Central memory CD8-positive, alpha-beta T cell (primary cell): ENCODE data around the gene SEMA6A.

Source experiments
- ATAC-seq: fragments of 150-1000 bp; cut with Tn5 transposase; replicated peaks from 2 replicates; pipeline ENCODE4 v1.10.0; 2022; ENCODE audit warnings: mild to moderate bottlenecking, moderate FRiP score, moderate number of reproducible peaks; ENCODE audit not compliant: poor library complexity, severe bottlenecking; ENCODE audit errors: extremely low read depth
- DNase-seq, 2 donors: peaks; one replicate each; pipeline ENCODE4 v3.0.0; 2021; ENCODE audit warnings: low spot score in 2 of 2
- H3K27ac Mint-ChIP-seq: one replicate; pipeline ENCODE4 v1.8.0; 2022; ENCODE audit warnings: low read depth, mild to moderate bottlenecking, moderate library complexity, mixed read lengths
- H3K27me3 Mint-ChIP-seq: one replicate; pipeline ENCODE4 v1.8.0; 2022; ENCODE audit warnings: mixed read lengths
- H3K36me3 Mint-ChIP-seq: one replicate; pipeline ENCODE4 v1.8.0; 2022; ENCODE audit warnings: mild to moderate bottlenecking, moderate library complexity, mixed read lengths; ENCODE audit not compliant: insufficient read depth
- H3K4me1 Mint-ChIP-seq: one replicate; pipeline ENCODE4 v1.8.0; 2022; ENCODE audit warnings: mixed read lengths
- H3K4me3 Mint-ChIP-seq: one replicate; pipeline ENCODE4 v1.8.0; 2022; ENCODE audit warnings: mild to moderate bottlenecking, moderate library complexity, mixed read lengths
- H3K9me3 Mint-ChIP-seq: one replicate; pipeline ENCODE4 v1.8.0; 2022; ENCODE audit warnings: mixed read lengths

SEMA6A gene

DNA sequence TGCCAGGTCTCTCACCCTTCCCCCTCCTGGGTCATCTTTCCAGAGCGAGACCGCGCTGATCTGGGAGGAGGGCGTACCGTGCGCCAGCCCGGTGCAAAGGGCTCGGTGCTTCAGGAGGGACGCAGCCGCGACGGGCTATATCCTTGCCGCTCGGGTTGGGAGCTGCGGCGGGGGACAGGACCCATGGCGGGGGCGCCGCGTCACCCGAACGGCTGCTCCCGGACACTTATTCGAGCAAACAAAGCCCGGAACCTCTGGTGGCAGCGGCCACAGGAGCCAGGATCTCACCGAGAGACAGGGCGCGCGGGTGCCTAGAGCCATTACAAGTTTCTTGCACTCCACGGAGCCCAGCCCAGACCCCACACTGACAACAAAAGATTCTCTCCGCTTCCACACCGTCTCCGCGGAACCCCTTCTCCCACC, 1.3 kb downstream of the SEMA6A start:
- peaks cover 79% of the 10 kb centered on the region for H3K27me3 Mint-ChIP-seq
- no peak for DNase-seq
- no peak overlapping the region for H3K27ac Mint-ChIP-seq
- peaks cover 14% of the 10 kb centered on the region for H3K4me1 Mint-ChIP-seq
- peak overlapping the region; percentile 61 for H3K4me3 Mint-ChIP-seq
- H3K36me3 Mint-ChIP-seq: peaks cover 2% of the 10 kb centered on the region
- ATAC-seq: no peak
- H3K9me3 Mint-ChIP-seq: no peaks in the 10 kb centered on the region

GRCh38 chr5:116572350-116573278, 2.0 kb downstream of the SEMA6A start:
- H3K9me3 Mint-ChIP-seq: no peaks in the 10 kb centered on the region
- H3K4me1 Mint-ChIP-seq: peaks cover 14% of the 10 kb centered on the region
- H3K4me3 Mint-ChIP-seq: no peak overlapping the region
- peaks cover 2% of the 10 kb centered on the region for H3K36me3 Mint-ChIP-seq
- DNase-seq (no peak), ATAC-seq (no peak)
- peaks cover 83% of the 10 kb centered on the region for H3K27me3 Mint-ChIP-seq
- H3K27ac Mint-ChIP-seq: no peak overlapping the region

GRCh38 chr5:116571568-116572349, 2.9 kb downstream of the SEMA6A start:
- ATAC-seq (no peak), DNase-seq (no peak)
- Mint-ChIP-seq H3K36me3 (peaks cover 2% of the 10 kb centered on the region), H3K4me1 (peaks cover 14% of the 10 kb centered on the region), H3K4me3 (no peak overlapping the region), H3K27me3 (peaks cover 92% of the 10 kb centered on the region), H3K27ac (no peak overlapping the region), H3K9me3 (no peaks in the 10 kb centered on the region)

- Mint-ChIP-seq H3K4me1 (peaks cover 6% of the 10 kb centered on the region), H3K4me3 (no peak overlapping the region), H3K9me3 (no peaks in the 10 kb centered on the region), H3K27ac (no peak overlapping the region), H3K36me3 (no peaks in the 10 kb centered on the region), H3K27me3 (peaks cover 80% of the 10 kb centered on the region)
- ATAC-seq: no peak
- DNase-seq: no peak
Measured at GRCh38 chr5:116569999-116570398, 4.6 kb downstream of the SEMA6A start.

DNA sequence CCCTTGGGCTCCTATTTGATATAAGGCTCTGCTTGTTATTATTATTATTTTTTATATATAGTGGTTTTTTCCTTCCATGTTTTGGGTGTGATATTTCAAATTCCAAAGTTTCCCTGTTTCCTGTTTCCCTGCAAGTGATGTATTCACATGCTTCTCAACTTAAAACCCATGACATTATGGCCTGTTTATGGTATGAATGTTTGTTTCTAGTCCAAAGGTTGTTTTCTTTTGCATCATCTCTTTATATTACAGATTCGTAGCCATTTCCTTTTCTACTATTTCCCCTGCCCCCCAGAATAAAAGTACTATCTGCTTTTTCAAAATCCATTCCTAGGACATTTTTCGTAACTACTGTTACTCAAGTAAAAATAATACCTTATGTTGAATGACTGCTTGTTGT, 7.5 kb downstream of the SEMA6A start:
- no peaks in the 10 kb centered on the region for H3K9me3 Mint-ChIP-seq
- ATAC-seq: no peak
- no peak for DNase-seq
- H3K4me3 Mint-ChIP-seq: no peak overlapping the region
- no peaks in the 10 kb centered on the region for H3K4me1 Mint-ChIP-seq
- no peak overlapping the region for H3K27ac Mint-ChIP-seq
- H3K36me3 Mint-ChIP-seq: no peaks in the 10 kb centered on the region
- peaks cover 55% of the 10 kb centered on the region for H3K27me3 Mint-ChIP-seq

DNA sequence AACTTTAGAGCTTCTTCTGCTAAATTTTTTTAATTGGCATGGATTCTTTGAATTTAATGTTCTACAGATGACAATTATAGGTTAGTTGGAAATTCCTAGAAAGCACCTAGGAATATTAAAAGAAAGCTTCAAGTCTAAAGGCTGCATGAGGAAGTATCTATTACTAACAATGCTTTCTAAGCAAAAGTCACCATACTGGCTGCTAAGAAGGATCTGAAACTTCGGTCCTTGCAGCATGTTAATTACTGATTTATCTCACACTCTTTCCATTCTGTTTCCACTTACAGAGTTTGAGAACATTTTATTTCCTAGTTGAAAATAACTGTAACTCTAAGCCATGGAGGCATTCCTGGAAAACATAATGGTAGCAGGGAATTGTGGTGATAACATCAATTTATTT, 8.4 kb downstream of the SEMA6A start:
- no peak overlapping the region for H3K27ac Mint-ChIP-seq
- DNase-seq: no peak
- no peak overlapping the region for H3K4me3 Mint-ChIP-seq
- no peaks in the 10 kb centered on the region for H3K9me3 Mint-ChIP-seq
- H3K4me1 Mint-ChIP-seq: no peaks in the 10 kb centered on the region
- H3K27me3 Mint-ChIP-seq: peaks cover 53% of the 10 kb centered on the region
- no peaks in the 10 kb centered on the region for H3K36me3 Mint-ChIP-seq
- no peak for ATAC-seq

GRCh38 chr5:116564756-116565490, 9.7 kb downstream of the SEMA6A start:
- ATAC-seq (no peak), DNase-seq (no peak)
- Mint-ChIP-seq H3K4me3 (no peak overlapping the region), H3K9me3 (no peaks in the 10 kb centered on the region), H3K36me3 (no peaks in the 10 kb centered on the region), H3K27me3 (peaks cover 45% of the 10 kb centered on the region), H3K4me1 (no peaks in the 10 kb centered on the region), H3K27ac (no peak overlapping the region)

DNA sequence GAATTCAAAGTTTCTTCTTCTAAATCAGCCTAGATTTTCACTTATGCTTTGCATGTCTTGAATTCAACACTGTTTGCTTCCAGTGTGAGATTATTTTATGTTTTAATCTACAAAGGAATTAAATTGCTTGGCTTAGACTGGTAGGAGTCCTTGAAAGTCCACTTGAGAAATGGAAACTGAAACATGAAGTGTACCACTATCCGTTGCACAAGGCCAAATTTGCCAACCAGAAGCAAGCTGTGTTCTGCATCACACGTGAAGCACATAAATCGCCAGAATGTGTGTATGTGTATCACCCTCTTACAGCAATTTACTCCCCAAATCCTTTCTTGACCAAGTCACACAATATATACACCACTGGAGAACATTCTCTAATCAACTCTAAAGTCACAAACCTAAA, 10.3 kb downstream of the SEMA6A start:
- no peak overlapping the region for H3K4me3 Mint-ChIP-seq
- DNase-seq: no peak
- no peak overlapping the region for H3K27ac Mint-ChIP-seq
- no peaks in the 10 kb centered on the region for H3K36me3 Mint-ChIP-seq
- no peaks in the 10 kb centered on the region for H3K4me1 Mint-ChIP-seq
- H3K27me3 Mint-ChIP-seq: peaks cover 42% of the 10 kb centered on the region
- no peaks in the 10 kb centered on the region for H3K9me3 Mint-ChIP-seq
- ATAC-seq: no peak

GRCh38 chr5:116563736-116564308, 10.8 kb downstream of the SEMA6A start:
- no peak for ATAC-seq
- H3K4me3 Mint-ChIP-seq: no peak overlapping the region
- peaks cover 37% of the 10 kb centered on the region for H3K27me3 Mint-ChIP-seq
- H3K27ac Mint-ChIP-seq: no peak overlapping the region
- no peaks in the 10 kb centered on the region for H3K36me3 Mint-ChIP-seq
- H3K4me1 Mint-ChIP-seq: no peaks in the 10 kb centered on the region
- H3K9me3 Mint-ChIP-seq: no peaks in the 10 kb centered on the region
- no peak for DNase-seq

GRCh38 chr5:116562669-116563068, 12.0 kb downstream of the SEMA6A start:
- Mint-ChIP-seq H3K4me3 (no peak overlapping the region), H3K27me3 (peaks cover 27% of the 10 kb centered on the region), H3K36me3 (no peaks in the 10 kb centered on the region), H3K9me3 (no peaks in the 10 kb centered on the region), H3K4me1 (no peaks in the 10 kb centered on the region), H3K27ac (no peak overlapping the region)
- DNase-seq: no peak
- no peak for ATAC-seq

GRCh38 chr5:116561658-116562057, 13.0 kb downstream of the SEMA6A start:
- ATAC-seq (no peak), DNase-seq (no peak)
- H3K9me3 Mint-ChIP-seq: no peaks in the 10 kb centered on the region
- H3K4me1 Mint-ChIP-seq: no peaks in the 10 kb centered on the region
- H3K36me3 Mint-ChIP-seq: no peaks in the 10 kb centered on the region
- H3K27me3 Mint-ChIP-seq: peaks cover 18% of the 10 kb centered on the region
- H3K4me3 Mint-ChIP-seq: no peak overlapping the region
- no peak overlapping the region for H3K27ac Mint-ChIP-seq

DNA sequence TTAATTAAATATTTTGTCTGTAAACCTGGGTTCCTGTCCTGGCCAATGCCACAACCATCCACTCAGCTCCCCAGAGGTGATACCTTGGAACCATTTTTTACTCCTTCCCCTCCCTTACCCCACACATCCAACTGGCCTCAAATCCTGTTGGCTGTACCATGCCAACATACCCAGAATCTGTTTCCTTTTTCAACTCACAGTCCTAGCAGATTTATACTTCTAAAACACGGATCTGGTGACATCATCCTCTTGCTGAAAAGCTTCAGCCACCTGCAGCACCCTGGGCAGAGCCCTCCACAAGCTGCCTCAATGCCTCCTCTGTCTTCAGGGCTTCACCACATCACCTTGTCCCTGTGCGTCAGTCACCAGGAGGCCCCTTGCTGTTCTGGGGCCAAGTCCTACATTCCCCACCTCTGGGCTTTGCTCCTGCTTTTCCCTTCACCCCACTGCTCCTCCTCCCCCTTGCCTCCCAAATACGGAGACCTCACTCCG, 14.9 kb downstream of the SEMA6A start:
- Mint-ChIP-seq H3K4me3 (no peak overlapping the region), H3K36me3 (no peaks in the 10 kb centered on the region), H3K4me1 (no peaks in the 10 kb centered on the region), H3K27ac (no peak overlapping the region), H3K9me3 (no peaks in the 10 kb centered on the region), H3K27me3 (peaks cover 18% of the 10 kb centered on the region)
- no peak for ATAC-seq
- DNase-seq: no peak
